H1 (cell line): ENCODE results near the gene GOLGA6C. TPM values are rescaled to one million over a fixed set of nuclear protein-coding genes. Genes with fewer than 3 reads are reported as not detected.
"Not testable (repeated sequence)": the region's sequence is repeated elsewhere in the genome, so short reads cannot be mapped to it uniquely, and the experiment has no call there.

Experiments
- CTCF ChIA-PET: fragments of 300-600 bp; sonication (Branson Sonifier 250); formaldehyde crosslinking; loops from one replicate; lab custom pipeline; 2021; ENCODE audit not compliant: partially characterized antibody; lab: Charles Lee
- POLR2A ChIA-PET: fragments of 300-600 bp; sonication (Branson Sonifier 250); formaldehyde crosslinking; loops from one replicate; lab custom pipeline; 2021; ENCODE audit warnings: inconsistent platforms; ENCODE audit not compliant: partially characterized antibody; lab: Charles Lee
- DNase-seq, 2 experiments: peaks; one replicate each; pipeline versions ENCODE4 v3.0.0 to v3.0.0-alpha.2; 2010 to 2022; ENCODE audit warnings: low spot score in 2 of 2, low read depth in 1 of 2, mixed read lengths in 1 of 2
- FAIRE-seq: peaks from 2 replicates; lab custom pipeline; 2011; peaks lifted over from hg19 to GRCh38; lab: Jason Lieb, UNC
- H2AFZ ChIP-seq: 2 replicates; pipeline ENCODE4 v1.8.1; 2012; ENCODE audit warnings: low read length, inconsistent platforms
- H2AK5ac ChIP-seq: 2 replicates; pipeline ENCODE4 v1.6.1; 2013; ENCODE audit warnings: low read depth, low read length
- H2BK120ac ChIP-seq: replicated peaks from 2 replicates; pipeline ENCODE3; 2013; ENCODE audit warnings: low read depth, low read length, inconsistent platforms
- H2BK12ac ChIP-seq: 2 replicates; pipeline ENCODE4 v1.6.1; 2013; ENCODE audit warnings: low read depth, low read length
- H2BK15ac ChIP-seq: 2 replicates; pipeline ENCODE4 v1.6.1; 2013; ENCODE audit warnings: low read length
- H2BK20ac ChIP-seq: 2 replicates; pipeline ENCODE4 v1.6.1; 2013; ENCODE audit warnings: low read length
- H2BK5ac ChIP-seq: 2 replicates; pipeline ENCODE4 v1.6.1; 2013; ENCODE audit warnings: low read depth, low read length
- H3K14ac ChIP-seq: 2 replicates; pipeline ENCODE4 v1.6.1; 2013; ENCODE audit warnings: inconsistent platforms; ENCODE audit not compliant: insufficient read length
- H3K18ac ChIP-seq: 2 replicates; pipeline ENCODE4 v1.6.1; 2013; ENCODE audit warnings: low read length; ENCODE audit errors: extremely low read depth
- H3K23ac ChIP-seq: 2 replicates; pipeline ENCODE4 v1.6.1; 2013; ENCODE audit warnings: inconsistent platforms; ENCODE audit not compliant: insufficient read length
- H3K23me2 ChIP-seq: 2 replicates; pipeline ENCODE4 v1.6.1; 2013; ENCODE audit warnings: low read depth, low read length
- H3K27ac ChIP-seq: 2 replicates; pipeline ENCODE4 v1.6.1; 2011; ENCODE audit warnings: low read depth, low read length, inconsistent platforms
- H3K27me3 ChIP-seq, 4 experiments: replicated peaks in 1 of 4; 1 replicate in 1 of 4; 2 replicates in 3 of 4; pipeline versions ENCODE4 v1.6.1 to v1.8.1; 2011 to 2013; ENCODE audit warnings: low read length in 3 of 4, mild to moderate bottlenecking in 3 of 4, inconsistent platforms in 2 of 4, mixed read lengths in 2 of 4, moderate library complexity in 1 of 4; ENCODE audit not compliant: control insufficient read depth in 3 of 4, insufficient read depth in 3 of 4; ENCODE audit errors: extremely low read depth in 1 of 4
- H3K36me3 ChIP-seq, 4 experiments: 2 replicates each; pipeline versions ENCODE4 v1.6.1 to v1.8.1; 2011 to 2013; ENCODE audit warnings: mild to moderate bottlenecking in 4 of 4, low read length in 3 of 4, moderate library complexity in 2 of 4, control low read depth in 1 of 4, inconsistent platforms in 1 of 4; ENCODE audit not compliant: insufficient read depth in 4 of 4, control insufficient read depth in 2 of 4
- H3K4ac ChIP-seq: replicated peaks from 2 replicates; pipeline ENCODE3; 2013; ENCODE audit warnings: low read length, low read depth, mixed read lengths, inconsistent platforms; ENCODE audit not compliant: insufficient read length
- H3K4me1 ChIP-seq, 4 experiments: replicated peaks in 1 of 4; 1 replicate in 1 of 4; 2 replicates in 3 of 4; pipeline versions ENCODE4 v1.6.1 to v1.8.1; 2011 to 2013; ENCODE audit warnings: low read length in 3 of 4, inconsistent platforms in 2 of 4, mixed read lengths in 1 of 4; ENCODE audit not compliant: insufficient read depth in 4 of 4, control insufficient read depth in 3 of 4
- H3K4me2 ChIP-seq, 2 experiments: 2 replicates each; pipeline versions ENCODE4 v1.6.1 to v1.8.1; 2011 to 2013; ENCODE audit warnings: low read depth in 2 of 2, low read length in 2 of 2, control low read depth in 1 of 2, inconsistent platforms in 1 of 2, mild to moderate bottlenecking in 1 of 2; ENCODE audit not compliant: insufficient read depth in 1 of 2
- H3K4me3 ChIP-seq, 4 experiments: fragments of 200-600, 300-600 bp in 1 of 4; sonication (generic), shearing (Covaris generic), sonication (Bioruptor Twin) in 1 of 4; 2 replicates each; pipeline versions ENCODE4 v1.5.1 to v1.8.1; 2011 to 2016; ENCODE audit warnings: low read length in 4 of 4, low read depth in 3 of 4, control low read depth in 2 of 4, inconsistent platforms in 2 of 4, mild to moderate bottlenecking in 2 of 4, mixed read lengths in 1 of 4, moderate library complexity in 1 of 4; ENCODE audit not compliant: insufficient read depth in 2 of 4; ENCODE audit errors: extremely low read depth in 1 of 4
- H3K56ac ChIP-seq: replicated peaks from 2 replicates; pipeline ENCODE3; 2013; ENCODE audit warnings: low read depth, mild to moderate bottlenecking, mixed read lengths, low read length, inconsistent platforms; ENCODE audit not compliant: insufficient read length
- H3K79me1 ChIP-seq: 2 replicates; pipeline ENCODE4 v1.6.1; 2013; ENCODE audit warnings: low read depth, low read length, control low read depth
- H3K79me2 ChIP-seq, 2 experiments: 2 replicates each; pipeline versions ENCODE4 v1.6.1 to v1.8.1; 2012 to 2013; ENCODE audit warnings: low read length in 2 of 2, mild to moderate bottlenecking in 2 of 2, inconsistent platforms in 1 of 2; ENCODE audit not compliant: insufficient read depth in 2 of 2, control insufficient read depth in 1 of 2
- H3K9ac ChIP-seq, 4 experiments: replicated peaks in 1 of 4; 1 replicate in 1 of 4; 2 replicates in 3 of 4; pipeline versions ENCODE4 v1.6.1 to v1.8.1; 2011 to 2013; ENCODE audit warnings: low read depth in 3 of 4, low read length in 3 of 4, control low read depth in 2 of 4, mild to moderate bottlenecking in 2 of 4, moderate library complexity in 2 of 4, inconsistent platforms in 1 of 4; ENCODE audit errors: extremely low read depth in 1 of 4
- H3K9me3 ChIP-seq, 2 experiments: 2 replicates each; pipeline versions ENCODE4 v1.6.1 to v1.8.1; 2012 to 2013; ENCODE audit warnings: mild to moderate bottlenecking in 2 of 2, moderate library complexity in 2 of 2, control low read depth in 1 of 2, inconsistent platforms in 1 of 2, low read depth in 1 of 2, low read length in 1 of 2, mixed read lengths in 1 of 2; ENCODE audit not compliant: insufficient read depth in 2 of 2
- H4K20me1 ChIP-seq, 2 experiments: replicated peaks in 1 of 2; 2 replicates each; pipeline versions ENCODE3 to v1.8.1; 2011 to 2013; ENCODE audit warnings: inconsistent platforms in 2 of 2, low read length in 2 of 2, mild to moderate bottlenecking in 1 of 2; ENCODE audit not compliant: insufficient read depth in 2 of 2, control insufficient read depth in 1 of 2
- H4K5ac ChIP-seq: 2 replicates; pipeline ENCODE4 v1.6.1; 2013; ENCODE audit warnings: low read length, low read depth, mixed read lengths, inconsistent platforms; ENCODE audit not compliant: insufficient read length
- H4K8ac ChIP-seq: 2 replicates; pipeline ENCODE4 v1.8.0; 2013; ENCODE audit warnings: mild to moderate bottlenecking, moderate library complexity, low read length, inconsistent platforms; ENCODE audit not compliant: insufficient read depth; ENCODE audit errors: extremely low read depth
- H4K91ac ChIP-seq: replicated peaks from 2 replicates; pipeline ENCODE3; 2013; ENCODE audit warnings: low read length, mixed read lengths, inconsistent platforms; ENCODE audit not compliant: insufficient read length
- RAD21 ChIP-seq, 2 experiments: IDR thresholded peaks in 1 of 2; conservative IDR thresholded peaks in 1 of 2; 2 replicates each; pipeline ENCODE4 v1.6.1; 2011; ENCODE audit warnings: low read depth in 2 of 2, low read length in 2 of 2, improper control_type of control experiment in 1 of 2, inconsistent platforms in 1 of 2, mild to moderate bottlenecking in 1 of 2, moderate library complexity in 1 of 2
- WGBS, 2 experiments: shearing (Covaris generic) in 1 of 2; methylation state at CpG; one replicate each; pipeline versions ENCODE4 v1.1.6 to v1.1.7; 2013 to 2015; ENCODE audit warnings: low lambda C conversion rate in 2 of 2, mixed read lengths in 2 of 2, inconsistent platforms in 1 of 2, low coverage in 1 of 2, missing lambda C conversion rate in 1 of 2; ENCODE audit not compliant: insufficient replicate concordance in 2 of 2, insufficient coverage in 1 of 2, insufficient read length in 1 of 2; ENCODE audit errors: extremely low coverage in 1 of 2, missing lambda C conversion rate in 1 of 2; 5-methylcytosine and 5-hydroxymethylcytosine counted together
- polyA plus RNA-seq, 7 experiments: library from polyadenylated mRNA; depleted of rRNA in 3 of 7; stranded (reverse) in 5 of 7; unstranded in 2 of 7; fragments of >200 nt in 5 of 7; fragments of 200-250 nt in 2 of 7; gene quantifications; 1 replicate in 5 of 7; 2 replicates in 1 of 7; 4 replicates in 1 of 7; pipeline versions ENCODE4 v1.2.1 to v1.2.3, GENCODE V29; 2011 to 2013; ENCODE audit warnings: missing spikeins in 2 of 7, mixed read lengths in 2 of 7
- total RNA-seq: library from RNA; stranded (reverse); fragmentation: NEBNext Ultra II Directional; extraction: Animal tissue kit (Norgen Biotek cat#: 25700); gene quantifications from 2 replicates; pipeline ENCODE4 v1.2.1, GENCODE V29; 2021

The GOLGA6C gene
- total and polyA plus RNA-seq, 2 of the 8 experiments (the other 6 are each of a cell fraction or from before 2014, with no cell fraction given) = 0.14 to 0.35 TPM

DNA sequence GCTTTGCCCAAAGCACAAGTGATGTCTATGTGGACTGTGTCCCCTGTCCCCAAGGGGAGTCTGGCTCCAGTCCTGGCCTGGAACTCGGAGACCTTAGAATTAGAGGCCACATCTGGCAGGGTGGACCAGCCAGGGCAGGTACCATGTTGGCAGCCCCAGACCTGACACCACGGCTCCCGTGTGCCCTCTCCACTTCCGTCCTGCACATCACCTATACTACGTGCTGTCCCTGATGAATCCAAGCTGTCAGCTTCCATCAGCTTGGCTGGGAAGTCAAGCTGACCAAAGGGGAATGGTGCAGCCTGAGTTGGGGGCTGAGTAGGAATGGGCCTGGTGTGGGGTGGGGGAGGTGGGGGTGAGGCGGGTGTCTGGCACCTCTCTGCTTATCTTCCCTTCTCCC lies 41.1 kb upstream of the GOLGA6C start (continued):
- TF ChIP-seq RAD21 (IDR thresholded peaks at IDR 0.05 in 1 of 2, conservative IDR thresholded peaks at IDR 0.05 in 1 of 2; ENCODE audit: low read depth in 2 of 2, low read length in 2 of 2) = no peak
- TF ChIP-seq, all 59 proteins: peak for 0

DNA sequence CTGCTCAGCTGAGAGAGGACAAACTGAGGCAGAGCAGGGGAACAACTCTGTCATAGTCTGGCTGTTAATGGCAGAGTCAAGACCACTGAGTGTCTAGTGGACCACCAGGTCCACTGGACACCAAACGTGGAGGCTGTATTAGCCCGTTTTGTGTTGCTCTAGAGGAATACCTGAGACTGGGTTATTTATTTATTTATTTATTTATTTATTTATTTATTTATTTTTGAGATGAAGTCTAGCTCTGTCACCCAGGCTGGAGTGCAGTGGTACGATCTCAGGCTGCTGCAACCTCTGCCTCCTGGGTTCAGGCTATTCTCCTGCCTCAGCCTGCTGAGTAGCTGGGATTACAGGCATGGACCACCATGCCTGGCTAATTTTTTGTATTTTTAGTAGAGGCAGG lies 40.6 kb upstream of the GOLGA6C start:
- H2AFZ ChIP-seq, H3K79me1 ChIP-seq, H2AK5ac ChIP-seq, H3K56ac ChIP-seq, H3K27me3 ChIP-seq, H3K79me2 ChIP-seq, H2BK5ac ChIP-seq, H3K23ac ChIP-seq, H3K27ac ChIP-seq, H3K14ac ChIP-seq, H2BK120ac ChIP-seq, H3K9me3 ChIP-seq, H4K8ac ChIP-seq, H4K20me1 ChIP-seq, H3K23me2 ChIP-seq, H3K18ac ChIP-seq, H2BK12ac ChIP-seq, H3K9ac ChIP-seq, H4K91ac ChIP-seq, H3K4ac ChIP-seq, DNase-seq, H3K4me3 ChIP-seq, H2BK20ac ChIP-seq, H2BK15ac ChIP-seq, H4K5ac ChIP-seq, H3K36me3 ChIP-seq, FAIRE-seq, H3K4me2 ChIP-seq: not testable (repeated sequence)
- H3K4me1 ChIP-seq = peaks cover 0 to 17% (median 3%) of the 10 kb centered on the region in 4 experiments; a peak in 4 of 7 replicates
- WGBS, 2 experiments = 93% methylated on average over 3 of the region's 3 CpGs; no CpG with 5 or more reads in 1 of the 2 experiments
- POLR2A ChIA-PET = interaction anchor here (1.4 to 2.1 kb wide), 2 partner anchors 14 to 151 kb away, joined by 3 to 7 read pairs; partner anchors contain the start of gene MAN2C1
- CTCF ChIA-PET = interaction anchor here (1.3 to 1.5 kb wide), 2 partner anchors 10 to 188 kb away, joined by 3 to 5 read pairs; no protein-coding TSS in a partner anchor
